ENCODE measurements around the gene MID1.
A peak's percentile ranks its signal among the peaks of the same experiment; 100 is the strongest.

MID1 gene

DNA sequence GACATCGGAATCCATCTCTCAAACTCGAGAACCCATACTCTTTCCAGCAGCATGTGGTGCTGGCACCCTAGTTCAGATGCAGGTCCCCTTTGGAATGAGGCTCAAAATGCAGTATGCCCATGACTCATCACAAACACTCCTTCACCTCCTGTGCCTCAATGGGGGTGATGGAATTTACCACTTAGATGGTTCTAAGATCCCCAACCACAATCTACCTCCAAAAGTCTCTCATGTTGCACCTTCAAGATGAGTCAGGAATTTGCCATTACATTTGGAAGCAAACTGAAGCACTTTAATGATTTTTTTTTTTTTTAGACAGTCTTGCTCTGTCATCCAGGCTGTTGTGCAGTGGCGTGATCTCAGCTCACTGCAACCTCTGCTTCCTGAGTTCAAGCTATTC is 8.5 kb upstream of the MID1 start:
- ChIA-PET POLR2A (no interaction called here), CTCF (no interaction called here)
- H3K9me3 ChIP-seq (ENCODE audit: control insufficient read depth, insufficient read depth, low read depth, low read length): no peaks in the 10 kb centered on the region
- H3K27ac ChIP-seq (ENCODE audit: extremely low read depth, low read depth, low read length): no peak overlapping the region
- no peaks in the 10 kb centered on the region for H3K36me3 ChIP-seq (ENCODE audit: control insufficient read depth in 2 of 2, insufficient read depth in 1 of 2, low read length in 2 of 2)
- TF ChIP-seq ZNF677 (tag by site-specific recombination; IDR thresholded peaks at IDR 0.05) (no peak), ZNF600 (tag by site-specific recombination; IDR thresholded peaks at IDR 0.05) (0 out of 2 replicates have a peak, but pooled peaks have one; percentile 35)
- TF ChIP-seq, protein P1, sequence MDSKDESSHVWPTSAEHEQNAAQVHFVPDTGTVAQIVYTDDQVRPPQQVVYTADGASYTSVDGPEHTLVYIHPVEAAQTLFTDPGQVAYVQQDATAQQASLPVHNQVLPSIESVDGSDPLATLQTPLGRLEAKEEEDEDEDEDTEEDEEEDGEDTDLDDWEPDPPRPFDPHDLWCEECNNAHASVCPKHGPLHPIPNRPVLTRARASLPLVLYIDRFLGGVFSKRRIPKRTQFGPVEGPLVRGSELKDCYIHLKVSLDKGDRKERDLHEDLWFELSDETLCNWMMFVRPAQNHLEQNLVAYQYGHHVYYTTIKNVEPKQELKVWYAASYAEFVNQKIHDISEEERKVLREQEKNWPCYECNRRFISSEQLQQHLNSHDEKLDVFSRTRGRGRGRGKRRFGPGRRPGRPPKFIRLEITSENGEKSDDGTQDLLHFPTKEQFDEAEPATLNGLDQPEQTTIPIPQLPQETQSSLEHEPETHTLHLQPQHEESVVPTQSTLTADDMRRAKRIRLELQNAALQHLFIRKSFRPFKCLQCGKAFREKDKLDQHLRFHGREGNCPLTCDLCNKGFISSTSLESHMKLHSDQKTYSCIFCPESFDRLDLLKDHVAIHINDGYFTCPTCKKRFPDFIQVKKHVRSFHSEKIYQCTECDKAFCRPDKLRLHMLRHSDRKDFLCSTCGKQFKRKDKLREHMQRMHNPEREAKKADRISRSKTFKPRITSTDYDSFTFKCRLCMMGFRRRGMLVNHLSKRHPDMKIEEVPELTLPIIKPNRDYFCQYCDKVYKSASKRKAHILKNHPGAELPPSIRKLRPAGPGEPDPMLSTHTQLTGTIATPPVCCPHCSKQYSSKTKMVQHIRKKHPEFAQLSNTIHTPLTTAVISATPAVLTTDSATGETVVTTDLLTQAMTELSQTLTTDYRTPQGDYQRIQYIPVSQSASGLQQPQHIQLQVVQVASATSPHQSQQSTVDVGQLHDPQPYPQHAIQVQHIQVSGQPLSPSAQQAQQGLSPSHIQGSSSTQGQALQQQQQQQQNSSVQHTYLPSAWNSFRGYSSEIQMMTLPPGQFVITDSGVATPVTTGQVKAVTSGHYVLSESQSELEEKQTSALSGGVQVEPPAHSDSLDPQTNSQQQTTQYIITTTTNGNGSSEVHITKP (tag by site-specific recombination; IDR thresholded peaks at IDR 0.05): peak; percentile 77
- H3K4me3 ChIP-seq (ENCODE audit: low read depth, low read length): no peak overlapping the region
- H3K4me1 ChIP-seq (ENCODE audit: control insufficient read depth, insufficient read depth, low read length): no peaks in the 10 kb centered on the region

DNA sequence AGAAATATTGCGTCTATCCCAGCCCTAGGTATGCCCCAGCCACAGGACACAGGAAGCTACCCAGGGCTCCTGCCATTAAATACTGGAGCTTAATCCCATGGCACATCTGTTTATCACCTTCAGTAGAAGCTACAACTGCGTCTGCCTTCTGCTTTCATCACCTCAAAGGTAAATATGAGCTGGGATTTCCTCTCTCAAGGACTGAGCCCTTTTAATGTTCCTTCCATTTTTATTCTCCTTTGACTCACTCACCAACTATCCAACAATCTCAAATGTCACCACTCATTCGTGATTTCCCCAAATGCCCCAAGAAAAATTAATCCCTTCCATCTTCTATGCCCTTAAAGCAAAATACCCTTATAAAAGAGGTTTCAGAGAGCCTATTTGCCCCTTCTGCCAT is 1.8 kb upstream of the MID1 start:
- H3K4me3 ChIP-seq (ENCODE audit: low read depth, low read length): no peak overlapping the region
- ChIA-PET CTCF (no interaction called here), POLR2A (no interaction called here)
- no peak for TF ChIP-seq ZNF132 (tag by site-specific recombination; IDR thresholded peaks at IDR 0.05; ENCODE audit: borderline replicate concordance)
- TF ChIP-seq ZNF146 (tag by site-specific recombination; IDR thresholded peaks at IDR 0.05): no peak
- TF ChIP-seq ZNF423 (tag by site-specific recombination; IDR thresholded peaks at IDR 0.05): no peak
- TF ChIP-seq ZNF768 (tag by site-specific recombination; IDR thresholded peaks at IDR 0.05): no peak
- TF ChIP-seq ZNF121 (tag by site-specific recombination; IDR thresholded peaks at IDR 0.05): no peak
- no peak for TF ChIP-seq ZBTB21 (tag by site-specific recombination; IDR thresholded peaks at IDR 0.05)
- no peak for TF ChIP-seq ZNF596 (tag by site-specific recombination; IDR thresholded peaks at IDR 0.05)
- TF ChIP-seq ZNF394 (tag by site-specific recombination; IDR thresholded peaks at IDR 0.05; ENCODE audit: borderline replicate concordance): no peak
- TF ChIP-seq HOXA7 (CRISPR knock-in tag; IDR thresholded peaks at IDR 0.05; ENCODE audit: borderline replicate concordance): no peak
- no peak for TF ChIP-seq ZNF239 (tag by site-specific recombination; IDR thresholded peaks at IDR 0.05)
- TF ChIP-seq ZNF660 (tag by site-specific recombination; IDR thresholded peaks at IDR 0.05): no peak
- TF ChIP-seq, protein P2, sequence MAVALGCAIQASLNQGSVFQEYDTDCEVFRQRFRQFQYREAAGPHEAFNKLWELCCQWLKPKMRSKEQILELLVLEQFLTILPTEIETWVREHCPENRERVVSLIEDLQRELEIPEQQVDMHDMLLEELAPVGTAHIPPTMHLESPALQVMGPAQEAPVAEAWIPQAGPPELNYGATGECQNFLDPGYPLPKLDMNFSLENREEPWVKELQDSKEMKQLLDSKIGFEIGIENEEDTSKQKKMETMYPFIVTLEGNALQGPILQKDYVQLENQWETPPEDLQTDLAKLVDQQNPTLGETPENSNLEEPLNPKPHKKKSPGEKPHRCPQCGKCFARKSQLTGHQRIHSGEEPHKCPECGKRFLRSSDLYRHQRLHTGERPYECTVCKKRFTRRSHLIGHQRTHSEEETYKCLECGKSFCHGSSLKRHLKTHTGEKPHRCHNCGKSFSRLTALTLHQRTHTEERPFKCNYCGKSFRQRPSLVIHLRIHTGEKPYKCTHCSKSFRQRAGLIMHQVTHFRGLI (tag by site-specific recombination; IDR thresholded peaks at IDR 0.05): no peak
- TF ChIP-seq ZNF202 (tag by site-specific recombination; IDR thresholded peaks at IDR 0.05; ENCODE audit: borderline replicate concordance): no peak
- no peak for TF ChIP-seq RBAK (tag by site-specific recombination; IDR thresholded peaks at IDR 0.05)
- no peak for TF ChIP-seq ZNF2 (tag by site-specific recombination; IDR thresholded peaks at IDR 0.05)
- H3K27ac ChIP-seq (ENCODE audit: extremely low read depth, low read depth, low read length): no peak overlapping the region
- no peaks in the 10 kb centered on the region for H3K9me3 ChIP-seq (ENCODE audit: control insufficient read depth, insufficient read depth, low read depth, low read length)
- no peaks in the 10 kb centered on the region for H3K36me3 ChIP-seq (ENCODE audit: control insufficient read depth in 2 of 2, insufficient read depth in 1 of 2, low read length in 2 of 2)
- no peaks in the 10 kb centered on the region for H3K4me1 ChIP-seq (ENCODE audit: control insufficient read depth, insufficient read depth, low read length)
